Right ventricle myocardium inferior (tissue), 1 donor: ENCODE results near the gene CTDSPL. TPM values are rescaled to one million over a fixed set of nuclear protein-coding genes. Genes with fewer than 3 reads are reported as not detected.

Source experiments
- ATAC-seq: fragments of 200-7000 bp; cut with Tn5 transposase; one replicate; pipeline ENCODE4 v1.9.1; 2020; ENCODE audit warnings: mild to moderate bottlenecking, moderate library complexity
- DNase-seq: peaks from one replicate; pipeline ENCODE4 v3.0.0; 2021; ENCODE audit errors: missing footprints
- intact Hi-C: fragments of 100-400 bp; cut with DNase I; formaldehyde crosslinking; loops from one replicate; pipeline ENCODE4 v1.11.0; 2022
- total RNA-seq: library from RNA; stranded (reverse); fragmentation: NEBNext Ultra II Directional; extraction: Animal tissue kit (Norgen Biotek cat#: 25700); gene quantifications from one replicate; pipeline ENCODE4 v1.2.1, GENCODE V29; 2021
- donor health status: DM: no; HTN: yes; CAD: no; lungs with severe emphysema.

The CTDSPL gene
- total RNA-seq, 1 donor from 2014 or later: 47.3 TPM

DNA sequence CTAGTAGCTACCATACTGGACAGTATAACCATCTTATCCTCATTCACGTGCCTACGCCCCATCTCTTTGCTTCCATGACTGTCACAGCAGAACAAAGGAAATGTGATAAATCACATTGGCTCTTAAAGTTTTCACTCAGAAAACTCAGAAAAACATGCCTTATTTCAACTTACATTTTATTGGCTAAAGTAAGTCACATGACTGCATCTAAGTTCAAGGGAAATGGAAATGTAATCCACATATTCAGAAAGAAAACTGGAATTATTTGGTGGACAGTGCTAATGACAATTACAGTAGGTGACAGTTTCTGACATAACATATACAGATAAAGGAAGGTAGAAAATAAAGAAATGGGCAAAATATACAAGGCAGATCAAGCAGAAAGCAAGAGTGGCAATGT, 91.5 kb downstream of the CTDSPL start:
- ATAC-seq: no peak
- no peak for DNase-seq
- intact Hi-C loops: no loop called here

GRCh38 chr3:37953707-37954394, 92.2 kb downstream of the CTDSPL start:
- intact Hi-C loops: no loop called here
- ATAC-seq: no peak
- DNase-seq: no peak

DNA sequence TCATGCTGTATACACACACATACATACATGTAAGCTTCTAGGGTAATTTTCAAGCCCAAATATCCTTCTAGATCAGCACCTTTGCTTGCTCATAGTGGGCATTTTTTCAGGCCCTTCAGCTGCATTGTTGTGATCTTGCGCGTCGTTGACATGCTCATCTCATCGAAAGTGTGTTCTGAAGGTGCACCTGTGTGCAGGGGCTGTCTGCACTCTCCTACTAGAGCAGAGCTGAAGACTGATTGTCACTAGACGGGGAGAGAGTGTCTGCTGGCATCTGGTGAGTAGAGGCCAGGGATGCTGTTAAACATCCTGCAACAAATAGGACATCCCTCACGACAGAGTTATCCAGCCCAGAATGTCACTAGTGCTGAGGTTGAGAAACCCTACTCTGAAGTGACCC, 93.2 kb downstream of the CTDSPL start:
- ATAC-seq (no peak), DNase-seq (no peak)
- intact Hi-C loops: no loop called here

DNA sequence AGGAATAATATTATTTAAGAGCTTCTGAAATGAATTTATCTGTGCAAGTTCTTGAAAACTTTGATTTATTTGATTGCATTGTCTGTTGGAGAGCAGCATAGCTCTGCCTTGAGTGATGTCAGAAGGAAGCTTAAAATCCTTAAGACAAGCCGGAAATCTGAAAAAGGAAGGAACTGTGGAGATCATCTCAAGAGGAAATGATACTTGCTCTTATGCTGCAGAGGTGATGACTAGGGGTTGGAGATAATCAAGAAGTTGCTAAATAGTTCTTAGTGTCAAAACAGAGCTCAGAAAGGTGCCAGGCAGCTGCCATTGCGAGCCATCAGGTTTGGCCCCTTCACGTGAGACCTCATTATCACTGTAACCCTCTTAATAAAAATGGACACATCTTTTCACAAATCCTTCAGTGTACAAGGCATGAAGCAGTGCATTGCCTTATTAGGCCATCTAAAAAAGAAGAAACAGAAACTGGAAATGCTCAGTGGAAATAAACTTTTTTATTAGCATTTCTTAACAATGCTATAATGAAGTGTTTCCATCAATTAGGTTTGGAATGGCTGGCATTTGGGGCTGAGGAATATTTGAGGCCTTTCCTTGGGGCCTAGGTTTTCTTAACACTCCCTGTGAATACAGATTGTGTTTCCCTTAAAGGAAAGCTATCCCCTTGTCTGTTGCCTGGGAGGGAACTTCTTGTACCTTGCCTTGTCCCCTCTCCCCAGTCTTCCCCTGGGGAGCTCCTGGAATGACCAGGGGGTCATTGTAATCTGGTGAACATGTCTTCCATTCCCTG, 94.4 kb downstream of the CTDSPL start:
- no peak for DNase-seq
- ATAC-seq: peak; percentile 23
- intact Hi-C loops: no loop called here

- DNase-seq (no peak), ATAC-seq (peak; percentile 22)
- intact Hi-C loops: no loop called here
Measured at GRCh38 chr3:37956723-37957538, 95.3 kb downstream of the CTDSPL start.

DNA sequence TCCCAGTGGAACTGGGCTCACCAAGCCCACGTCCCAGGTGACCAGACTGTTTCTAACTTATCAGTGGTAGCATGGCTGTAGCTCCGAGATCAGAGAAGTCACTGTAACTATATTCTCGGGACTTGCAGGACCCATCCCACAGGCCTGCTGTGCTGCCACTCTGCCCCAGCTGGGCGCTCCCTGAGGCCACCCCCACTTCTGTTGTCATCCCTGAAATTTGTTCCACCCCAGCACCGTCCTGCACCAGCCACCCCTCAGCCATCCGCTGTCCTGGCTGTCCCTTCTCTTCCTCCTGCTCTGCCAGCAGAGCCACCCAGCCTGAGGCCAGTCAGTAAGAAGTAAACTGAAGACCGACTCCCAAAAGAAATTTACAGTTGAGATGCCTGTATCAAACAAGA, 95.9 kb downstream of the CTDSPL start:
- DNase-seq: no peak
- intact Hi-C loops: no loop called here
- peak; percentile 43 for ATAC-seq

GRCh38 chr3:37961622-37962431, 100.1 kb downstream of the CTDSPL start:
- no peak for DNase-seq
- intact Hi-C loops: no loop called here
- ATAC-seq: no peak

DNA sequence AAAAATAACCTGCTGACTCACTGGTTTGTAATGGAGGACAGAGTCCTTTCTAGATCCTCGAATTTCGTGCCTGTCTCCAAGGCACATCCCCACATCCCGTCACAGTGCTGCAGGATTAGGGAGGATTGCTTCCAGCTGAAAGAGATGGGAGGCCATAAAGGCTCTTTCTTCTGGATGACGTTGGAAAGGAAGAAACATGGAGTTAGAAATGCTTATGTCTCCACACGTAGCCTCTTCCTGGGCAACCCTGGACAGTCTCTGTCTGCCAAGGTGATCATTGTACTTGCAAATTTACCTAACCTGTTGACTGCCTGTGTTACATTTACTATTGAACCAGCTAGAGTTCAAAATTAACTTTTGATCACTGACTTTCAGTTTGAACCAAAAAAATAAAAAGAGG, 101.3 kb downstream of the CTDSPL start:
- DNase-seq (no peak), ATAC-seq (no peak)
- intact Hi-C loops: no loop called here

- DNase-seq: no peak
- intact Hi-C loops: no loop called here
- ATAC-seq: no peak
Measured at GRCh38 chr3:37963635-37964034, 102.0 kb downstream of the CTDSPL start.

DNA sequence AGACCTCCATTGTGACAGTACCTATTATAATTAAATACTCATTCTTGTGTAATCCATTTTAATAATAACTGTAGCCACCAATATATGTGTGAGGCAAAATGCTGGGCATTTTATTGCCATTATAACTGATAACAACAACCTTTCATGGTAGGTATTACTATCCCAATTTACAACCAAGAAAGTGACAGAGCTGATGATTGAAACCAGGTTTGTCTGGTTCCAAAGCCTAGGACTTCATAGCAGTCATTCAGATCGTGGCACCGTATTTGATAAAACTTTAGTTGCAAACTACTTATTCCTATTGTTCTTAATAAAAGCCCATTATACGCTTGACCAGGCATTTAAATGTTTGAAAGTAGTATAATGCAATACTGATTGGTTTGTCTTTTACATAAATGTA, 102.5 kb downstream of the CTDSPL start:
- intact Hi-C loops: no loop called here
- DNase-seq (no peak), ATAC-seq (no peak)

DNA sequence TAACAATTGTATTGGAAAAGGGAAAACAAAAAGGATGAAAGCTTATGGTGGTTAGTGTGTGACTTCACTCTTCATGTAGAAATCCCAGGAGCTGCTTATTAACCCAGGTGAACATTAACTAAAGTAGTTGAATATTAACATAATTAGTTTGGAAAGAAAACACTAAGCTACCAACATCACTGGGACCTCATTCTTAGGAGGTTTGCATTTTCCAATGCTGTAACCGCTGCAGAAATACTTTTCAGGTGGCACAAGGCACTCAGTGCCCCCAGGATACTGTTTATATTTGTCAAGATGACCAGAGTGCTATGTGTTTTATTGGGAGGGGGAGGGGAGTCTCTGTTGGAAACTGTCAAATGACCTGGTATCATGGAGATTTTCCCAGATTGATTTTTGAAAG, 103.0 kb downstream of the CTDSPL start:
- intact Hi-C loops: no loop called here
- DNase-seq (no peak), ATAC-seq (no peak)

- no peak for DNase-seq
- intact Hi-C loops: loop anchor here (1.0 kb wide), 1 partner anchor 112 kb away; no protein-coding TSS in a partner anchor
Measured at GRCh38 chr3:37967260-37967881, 105.7 kb downstream of the CTDSPL start.

GRCh38 chr3:37968199-37968598, 106.5 kb downstream of the CTDSPL start:
- no peak for DNase-seq
- intact Hi-C loops: no loop called here
- no peak for ATAC-seq

More at GRCh38 chr3:37967260-37967881, 105.7 kb downstream of the CTDSPL start:
- ATAC-seq: peak; percentile 73

DNA sequence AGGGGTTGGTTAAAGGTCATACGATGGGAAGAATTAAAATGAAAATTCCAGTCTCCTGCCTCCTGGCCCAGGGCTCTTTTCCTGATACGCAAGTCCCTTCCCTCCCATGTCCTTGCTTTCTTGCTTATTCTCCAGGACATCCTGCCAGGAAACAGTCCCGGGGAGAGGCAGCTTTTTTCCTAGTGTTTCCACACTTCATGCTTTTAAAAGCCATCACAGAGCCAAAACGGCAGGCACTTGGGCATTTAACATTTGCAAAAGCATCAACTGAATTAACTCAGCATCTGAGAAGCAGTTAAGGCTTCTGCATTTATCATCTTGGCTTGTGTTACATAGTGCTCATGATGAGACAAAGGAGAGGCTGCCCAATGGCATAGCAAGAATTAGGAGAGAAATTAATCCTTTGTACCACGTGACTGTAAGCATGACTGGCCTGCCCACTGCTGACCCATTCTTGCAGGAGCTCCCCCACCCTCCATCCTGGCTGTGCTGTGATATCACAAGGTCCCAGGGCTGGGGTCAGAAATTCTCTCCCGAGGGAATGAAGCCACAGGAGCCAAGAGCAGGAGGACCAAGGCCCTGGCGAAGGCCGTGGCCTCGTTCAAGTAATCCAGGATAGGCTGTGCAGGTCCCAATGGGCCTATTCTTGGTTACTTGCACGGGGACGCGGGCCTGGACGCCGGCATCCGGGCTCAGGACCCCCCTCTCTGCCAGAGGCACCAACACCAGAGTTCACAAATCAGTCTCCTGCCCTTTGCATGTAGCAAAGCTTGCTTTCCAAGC, 107.3 kb downstream of the CTDSPL start:
- DNase-seq: no peak
- intact Hi-C loops: no loop called here

GRCh38 chr3:37969596-37970100, 108.0 kb downstream of the CTDSPL start:
- DNase-seq: no peak
- intact Hi-C loops: no loop called here
- ATAC-seq: peak; percentile 35

More for the DNA sequence above, 107.3 kb downstream of the CTDSPL start:
- peak; percentile 49 for ATAC-seq

DNA sequence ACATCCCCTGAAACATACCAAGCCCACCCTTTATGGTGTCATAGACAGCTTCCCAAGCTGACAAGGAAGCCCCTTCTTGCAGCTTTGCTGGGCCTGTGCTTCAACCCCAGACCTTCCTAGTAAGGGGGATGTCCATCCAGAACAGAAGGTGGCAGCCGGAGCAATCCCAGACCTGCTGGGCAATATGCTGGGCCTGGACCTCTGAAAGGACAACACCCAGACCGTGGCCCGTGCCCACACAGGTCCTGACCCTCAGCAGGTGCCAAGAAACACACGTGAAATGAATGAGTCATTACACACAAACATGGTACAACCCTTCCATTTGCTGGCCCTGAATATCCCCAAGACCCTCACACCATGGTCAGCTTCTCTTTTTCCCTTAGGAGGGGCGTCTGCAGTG, 109.1 kb downstream of the CTDSPL start:
- DNase-seq (no peak), ATAC-seq (no peak)
- intact Hi-C loops: no loop called here

DNA sequence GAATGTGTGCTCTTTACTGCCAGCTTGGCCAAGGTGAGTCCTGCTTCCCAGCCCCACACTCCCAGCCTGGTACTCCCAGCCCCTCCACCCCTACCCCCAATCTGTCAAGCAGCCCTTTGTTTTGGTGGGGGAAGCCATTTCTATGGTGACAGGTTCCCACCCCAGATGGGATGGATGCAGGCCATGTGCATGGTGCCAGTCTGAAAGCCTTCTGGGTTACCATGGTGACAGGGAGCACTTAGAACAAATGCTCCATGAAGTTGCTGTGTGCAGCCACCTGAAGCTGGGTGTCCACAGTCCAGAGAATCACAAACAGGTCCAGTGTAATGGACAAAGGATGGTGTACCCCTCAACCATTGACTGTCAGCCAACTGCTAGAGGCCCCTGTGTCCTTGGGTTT, 109.8 kb downstream of the CTDSPL start:
- ATAC-seq (no peak), DNase-seq (no peak)
- intact Hi-C loops: no loop called here
